Measurements from ENCODE around the gene RBM18. TPM values are rescaled to one million over a fixed set of nuclear protein-coding genes. Genes with fewer than 3 reads are reported as not detected.
A peak's percentile ranks its signal among the peaks of the same experiment; 100 is the strongest.

RBM18 gene
- 8.1 and 8.4 TPM in 2 replicates for total RNA-seq (2012; rRNA removed)
- polyA plus RNA-seq (2012; rRNA removed) = 13.8 and 15.6 TPM in 2 replicates
- 1.8 and 2.6 TPM in 2 replicates for polyA plus RNA-seq (2012; cell fraction: cytosol; rRNA removed)
- 0.84 and 8.8 TPM in 2 replicates for polyA plus RNA-seq (2012; cell fraction: nucleus; rRNA removed; ENCODE audit: low replicate concordance)
- Bru-seq, nascent RNA = percentile 76 among the genes with signal in this experiment
- percentile 65 among the genes with signal in this experiment for BruChase-seq, experiment 1, labeled RNA remaining after a 6-hour chase
- percentile 68 among the genes with signal in this experiment for BruChase-seq, experiment 2, labeled RNA remaining after a 2-hour chase
- long read RNA-seq, full-length matches to known transcripts = 63 of 81 reads
- long read RNA-seq, partial matches to known transcripts = 3 of 81 reads
- long read RNA-seq, other reads (novel, unspliced or antisense) = 15 of 81 reads

GRCh38 chr9:122264360-122265148, at the start of gene RBM18, which contains the start of gene MRRF:
RBM18 (minus strand) TSS chr9:122264840; CDS start chr9:122261492, 3,348 bp downstream.
MRRF (plus strand) TSS chr9:122264882; CDS start chr9:122270892, 6,010 bp downstream.
- no peaks in the 10 kb centered on the region for H3K27me3 ChIP-seq (ENCODE audit: control insufficient read depth, insufficient read depth, low read length)
- 0% methylated on average over 27 of the region's 60 CpGs; no CpG with 5 or more reads in 1 of the 2 experiments for WGBS, 2 experiments (ENCODE audit: extremely low coverage in 2 of 2, insufficient read length in 1 of 2)
- H3K9ac ChIP-seq (ENCODE audit: low read depth, low read length) = peak within 1 kb of the TSS; percentile 97
- TSS peak; percentile 66 for BruUV-seq (replicated peaks)
- ChIA-PET CTCF (interaction anchor here (0.7 to 1.5 kb wide), 4 partner anchors 14 to 668 kb away, joined by 3 to 6 read pairs (median 4); no protein-coding TSS in a partner anchor), POLR2A (ENCODE audit: unreplicated experiment) (interaction anchor here (0.6 to 0.8 kb wide), 2 partner anchors 53 to 86 kb away, joined by 4 to 5 read pairs; no protein-coding TSS in a partner anchor)
- DNase-seq (peak; percentile 91), ATAC-seq (ENCODE audit: low read depth) (peak; percentile 92)
- peak within 1 kb of the TSS; percentile 93 for H4K91ac ChIP-seq (ENCODE audit: insufficient read depth, low read depth, low read length)
- intact Hi-C loops (cut with micrococcal nuclease) (loop anchor here (1.0 to 5.0 kb wide), 3 partner anchors 53 to 188 kb away; no protein-coding TSS in a partner anchor), dilution Hi-C loops (cut with HindIII; ENCODE audit: low sequenced_read_pairs, unreplicated experiment) (no loop called here), in situ Hi-C loops (cut with MboI; ENCODE audit: low sequenced_read_pairs) (loop anchor here (5.0 kb wide), 1 partner anchor 78 kb away; no protein-coding TSS in a partner anchor)
- H2BK20ac ChIP-seq (ENCODE audit: low read depth, low read length) = no peak within 1 kb of the TSS
- peak within 1 kb of the TSS; percentile 45 for H2AK5ac ChIP-seq (ENCODE audit: low read depth, low read length)
- no peaks in the 10 kb centered on the region; the same call in 1 of the 2 replicates for H3K4me1 ChIP-seq (ENCODE audit: control insufficient read depth, insufficient read depth, low read length)
- peak within 1 kb of the TSS; percentile 96 for H3K23ac ChIP-seq (ENCODE audit: low read depth, low read length)
- no peaks in the 10 kb centered on the region for H3K9me3 ChIP-seq (ENCODE audit: control insufficient read depth, insufficient read depth, low read length)
- H3K14ac ChIP-seq (replicated peaks; ENCODE audit: low read depth, low read length) = peak within 1 kb of the TSS; percentile 98
- no peaks in the 10 kb centered on the region; the same call in 1 of the 2 replicates for H4K20me1 ChIP-seq (ENCODE audit: insufficient read depth, low read length)
- peaks cover 5% of the 10 kb centered on the region; the same call in 1 of the 2 replicates for H3K36me3 ChIP-seq (ENCODE audit: control insufficient read depth, insufficient read depth, low read length)
- peak within 1 kb of the TSS; percentile 98 for H2BK5ac ChIP-seq (ENCODE audit: low read depth, low read length, poor library complexity, severe bottlenecking)
- peak within 1 kb of the TSS; percentile 96 for H3K18ac ChIP-seq (ENCODE audit: low read depth, low read length)
- H4K5ac ChIP-seq (ENCODE audit: low read depth, low read length) = peak within 1 kb of the TSS; percentile 94
- peak within 1 kb of the TSS; percentile 95 for H2BK120ac ChIP-seq (ENCODE audit: low read depth, low read length)
- peak within 1 kb of the TSS; percentile 62; the same call in 1 of the 3 replicates for H2BK15ac ChIP-seq (ENCODE audit: low read depth, low read length)
- peak within 1 kb of the TSS; percentile 100 for H2AFZ ChIP-seq (replicated peaks; ENCODE audit: low read length, poor library complexity)
- H3K9me1 ChIP-seq (ENCODE audit: insufficient read depth, low read length) = 0 out of 2 replicates have a peak, but pooled peaks cover 7% of the 10 kb centered on the region
- peak within 1 kb of the TSS; percentile 98 for H3K4ac ChIP-seq (ENCODE audit: low read depth, low read length)
- H3K4me2 ChIP-seq (ENCODE audit: low read depth, low read length) = peak within 1 kb of the TSS; percentile 94
- peak within 1 kb of the TSS; percentile 82 to 97 for H4K8ac ChIP-seq (ENCODE audit: low read depth in 2 of 2, low read length in 2 of 2)
- H3K4me3 ChIP-seq (ENCODE audit: insufficient read depth, low read depth, low read length) = peak within 1 kb of the TSS; percentile 72
- peak within 1 kb of the TSS; percentile 98 for H3K56ac ChIP-seq (ENCODE audit: extremely low read depth, insufficient read depth, low read length)
- peaks cover 48 to 66% of the 10 kb centered on the region in 2 experiments for H3K79me1 ChIP-seq (ENCODE audit: low read depth in 1 of 2, low read length in 2 of 2)
- H3K27ac ChIP-seq (ENCODE audit: insufficient read depth, low read length) = peak within 1 kb of the TSS; percentile 99
- peak within 1 kb of the TSS; percentile 97 for H2AK9ac ChIP-seq (replicated peaks; ENCODE audit: low read depth, low read length, poor library complexity)
- TF ChIP-seq USF2 (IDR thresholded peaks at IDR 0.05; ENCODE audit: low read depth, low read length) (peak; percentile 55; the same call in 1 of the 2 replicates), CHD1 (IDR thresholded peaks at IDR 0.05; ENCODE audit: low read depth, low read length) (no peak), CEBPB (IDR thresholded peaks at IDR 0.05; ENCODE audit: low read depth, low read length) (no peak), FOS (IDR thresholded peaks at IDR 0.05; ENCODE audit: low read depth, low read length) (no peak), NFE2L2 (IDR thresholded peaks at IDR 0.05; ENCODE audit: low read depth, low read length) (no peak), BHLHE40 (IDR thresholded peaks at IDR 0.05; ENCODE audit: low read depth, low read length) (peak; percentile 83), CTCF (conservative IDR thresholded peaks at IDR 0.05; ENCODE audit: low read depth, low read length) (0 out of 2 replicates have a peak, but pooled peaks have one; percentile 15), MXI1 (IDR thresholded peaks at IDR 0.05; ENCODE audit: borderline replicate concordance, low read depth, low read length) (peak; percentile 93), RCOR1 (IDR thresholded peaks at IDR 0.05; ENCODE audit: insufficient replicate concordance, low read length) (peak; percentile 31), POLR2A (IDR thresholded peaks at IDR 0.05; ENCODE audit: low read depth, low read length) (peak; percentile 80), MAZ (IDR thresholded peaks at IDR 0.05; ENCODE audit: borderline replicate concordance, low read depth, low read length) (peak; percentile 63; the same call in 1 of the 2 replicates), RFX5 (IDR thresholded peaks at IDR 0.05; ENCODE audit: low read depth, low read length) (peak; percentile 38; the same call in 1 of the 2 replicates)

All from IMR-90 (cell line).